Activated CD4-positive, alpha-beta T cell treated with anti-CD3 and anti-CD28 coated beads, Interleukin-2, amount 10 ng/mL, durations not matched to agents 24 days and 14 days (primary cell): ENCODE measurements around the gene ATP8B3. TPM values are rescaled to one million over a fixed set of nuclear protein-coding genes. Genes with fewer than 3 reads are reported as not detected.

ENCODE experiments used
- total RNA-seq: library from RNA; stranded (reverse); gene quantifications from 2 replicates; pipeline ENCODE4 v1.2.3, GENCODE V29; 2022

The ATP8B3 gene
- total RNA-seq, 1 donor from 2014 or later, result 3.6 TPM

Other genes with a start within 250 kb of the ATP8B3 start
- 15.9 and 16.1 TPM in 2 replicates for gene MEX3D, start 244.0 kb downstream of the ATP8B3 start, total RNA-seq
- 132 and 140 TPM in 2 replicates for gene MBD3, start 219.4 kb downstream of the ATP8B3 start, total RNA-seq
- gene UQCR11, start 206.8 kb downstream of the ATP8B3 start, total RNA-seq, result 194 and 195 TPM in 2 replicates
- gene TCF3, start 159.7 kb downstream of the ATP8B3 start, total RNA-seq, result 147 and 154 TPM in 2 replicates
- not detected in 2 replicates for gene ONECUT3, start 58.8 kb downstream of the ATP8B3 start, total RNA-seq
- gene REXO1, start 36.2 kb upstream of the ATP8B3 start, total RNA-seq, result 56.3 and 61.4 TPM in 2 replicates
- 37.0 and 38.1 TPM in 2 replicates for gene KLF16, start 51.3 kb upstream of the ATP8B3 start, total RNA-seq
- gene ABHD17A, start 73.2 kb upstream of the ATP8B3 start, total RNA-seq, result 104 and 107 TPM in 2 replicates
- 8.8 and 10.6 TPM in 2 replicates for gene ADAT3, start 93.1 kb upstream of the ATP8B3 start, total RNA-seq
- 39.2 and 42.4 TPM in 2 replicates for gene SCAMP4, start 93.1 kb upstream of the ATP8B3 start, total RNA-seq
- gene CSNK1G2, start 128.9 kb upstream of the ATP8B3 start, total RNA-seq, result 91.7 and 92.8 TPM in 2 replicates
- gene BTBD2, start 203.4 kb upstream of the ATP8B3 start, total RNA-seq, result 25.8 and 30.2 TPM in 2 replicates
- 159 and 169 TPM in 2 replicates for gene MKNK2, start 239.0 kb upstream of the ATP8B3 start, total RNA-seq